ENCODE data around the gene OGFOD3.

Gene OGFOD3

GRCh38 chr17:82399601-82400101 is 18.7 kb downstream of the OGFOD3 start:
- H3K9me3 ChIP-seq (ENCODE audit: control insufficient read depth, low read length) = no peaks in the 10 kb centered on the region
- no peaks in the 10 kb centered on the region for H3K4me1 ChIP-seq
- no peak overlapping the region for H3K4me3 ChIP-seq (ENCODE audit: low read depth, low read length)
- no peak overlapping the region for H3K27ac ChIP-seq
- no peaks in the 10 kb centered on the region for H3K27me3 ChIP-seq (ENCODE audit: control insufficient read depth, insufficient read depth, low read length)
- no peak overlapping the region for H3K4me2 ChIP-seq (ENCODE audit: low read length)
- H3K9ac ChIP-seq = no peak overlapping the region
- no peak overlapping the region for H2AFZ ChIP-seq
- no peaks in the 10 kb centered on the region for H3K79me2 ChIP-seq
- no peaks in the 10 kb centered on the region for H3K36me3 ChIP-seq (ENCODE audit: control insufficient read depth, insufficient read depth, low read length)
- TF ChIP-seq, protein P1, sequence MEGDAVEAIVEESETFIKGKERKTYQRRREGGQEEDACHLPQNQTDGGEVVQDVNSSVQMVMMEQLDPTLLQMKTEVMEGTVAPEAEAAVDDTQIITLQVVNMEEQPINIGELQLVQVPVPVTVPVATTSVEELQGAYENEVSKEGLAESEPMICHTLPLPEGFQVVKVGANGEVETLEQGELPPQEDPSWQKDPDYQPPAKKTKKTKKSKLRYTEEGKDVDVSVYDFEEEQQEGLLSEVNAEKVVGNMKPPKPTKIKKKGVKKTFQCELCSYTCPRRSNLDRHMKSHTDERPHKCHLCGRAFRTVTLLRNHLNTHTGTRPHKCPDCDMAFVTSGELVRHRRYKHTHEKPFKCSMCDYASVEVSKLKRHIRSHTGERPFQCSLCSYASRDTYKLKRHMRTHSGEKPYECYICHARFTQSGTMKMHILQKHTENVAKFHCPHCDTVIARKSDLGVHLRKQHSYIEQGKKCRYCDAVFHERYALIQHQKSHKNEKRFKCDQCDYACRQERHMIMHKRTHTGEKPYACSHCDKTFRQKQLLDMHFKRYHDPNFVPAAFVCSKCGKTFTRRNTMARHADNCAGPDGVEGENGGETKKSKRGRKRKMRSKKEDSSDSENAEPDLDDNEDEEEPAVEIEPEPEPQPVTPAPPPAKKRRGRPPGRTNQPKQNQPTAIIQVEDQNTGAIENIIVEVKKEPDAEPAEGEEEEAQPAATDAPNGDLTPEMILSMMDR (IDR thresholded peaks at IDR 0.05) = no peak

GRCh38 chr17:82399041-82399441 is 19.3 kb downstream of the OGFOD3 start:
- H3K4me3 ChIP-seq (ENCODE audit: low read depth, low read length) = no peak overlapping the region
- H3K9me3 ChIP-seq (ENCODE audit: control insufficient read depth, low read length) = no peaks in the 10 kb centered on the region
- H3K79me2 ChIP-seq = no peaks in the 10 kb centered on the region
- no peak overlapping the region for H2AFZ ChIP-seq
- no peaks in the 10 kb centered on the region for H3K36me3 ChIP-seq (ENCODE audit: control insufficient read depth, insufficient read depth, low read length)
- no peak overlapping the region for H3K4me2 ChIP-seq (ENCODE audit: low read length)
- H3K27me3 ChIP-seq (ENCODE audit: control insufficient read depth, insufficient read depth, low read length) = no peaks in the 10 kb centered on the region
- no peak overlapping the region for H3K9ac ChIP-seq
- H3K27ac ChIP-seq = no peak overlapping the region
- TF ChIP-seq, protein P1 (IDR thresholded peaks at IDR 0.05) = no peak
- H3K4me1 ChIP-seq = no peaks in the 10 kb centered on the region

- no peaks in the 10 kb centered on the region for H3K79me2 ChIP-seq
- H3K4me3 ChIP-seq (ENCODE audit: low read depth, low read length) = no peak overlapping the region
- no peak overlapping the region for H3K4me2 ChIP-seq (ENCODE audit: low read length)
- H2AFZ ChIP-seq = no peak overlapping the region
- no peak overlapping the region for H3K27ac ChIP-seq
- H3K9ac ChIP-seq = no peak overlapping the region
- H3K9me3 ChIP-seq (ENCODE audit: control insufficient read depth, low read length) = no peaks in the 10 kb centered on the region
- TF ChIP-seq, protein P1 (IDR thresholded peaks at IDR 0.05) = no peak
- no peaks in the 10 kb centered on the region for H3K4me1 ChIP-seq
- H3K36me3 ChIP-seq (ENCODE audit: control insufficient read depth, insufficient read depth, low read length) = no peaks in the 10 kb centered on the region
- no peaks in the 10 kb centered on the region for H3K27me3 ChIP-seq (ENCODE audit: control insufficient read depth, insufficient read depth, low read length)
These were observed 20.7 kb downstream of the OGFOD3 start for GRCh38 chr17:82397449-82398335.

GRCh38 chr17:82396601-82397435 is 21.6 kb downstream of the OGFOD3 start:
- Histone ChIP-seq H2AFZ (no peak overlapping the region), H3K4me2 (ENCODE audit: low read length) (no peak overlapping the region), H3K27ac (no peak overlapping the region), H3K4me3 (ENCODE audit: low read depth, low read length) (no peak overlapping the region), H3K9ac (no peak overlapping the region), H3K4me1 (no peaks in the 10 kb centered on the region), H3K36me3 (ENCODE audit: control insufficient read depth, insufficient read depth, low read length) (no peaks in the 10 kb centered on the region), H3K79me2 (no peaks in the 10 kb centered on the region), H3K27me3 (ENCODE audit: control insufficient read depth, insufficient read depth, low read length) (no peaks in the 10 kb centered on the region), H3K9me3 (ENCODE audit: control insufficient read depth, low read length) (no peaks in the 10 kb centered on the region)
- TF ChIP-seq, protein P1 (IDR thresholded peaks at IDR 0.05) = no peak

Data from parathyroid adenoma (tissue), 2 donors.